Transverse colon (tissue), 3 donors: ENCODE measurements around the gene TBC1D9.

ENCODE experiments used
- POLR2A ChIP-seq: fragments of 450-650 bp; IDR thresholded peaks from one replicate; pipeline ENCODE4 v1.6.1; 2016; ENCODE audit warnings: antibody characterized with exemption, mild to moderate bottlenecking, moderate library complexity
- TF ChIP-seq, protein P1 (sequence below), 5 experiments: fragments of 200-600 bp in 3 of 5; fragments of 450-650 bp in 2 of 5; sonication (generic) in 3 of 5; IDR thresholded peaks; 1 replicate in 2 of 5; 2 replicates in 3 of 5; pipeline ENCODE4 v1.5.1; 2016 to 2017; ENCODE audit warnings: antibody characterized with exemption in 5 of 5, inconsistent platforms in 3 of 5, mild to moderate bottlenecking in 2 of 5, moderate library complexity in 1 of 5

GRCh38 chr4:140756319-140757231 lies at the start of gene TBC1D9:
- TF ChIP-seq POLR2A: peak; percentile 84
- TF ChIP-seq, protein P1, sequence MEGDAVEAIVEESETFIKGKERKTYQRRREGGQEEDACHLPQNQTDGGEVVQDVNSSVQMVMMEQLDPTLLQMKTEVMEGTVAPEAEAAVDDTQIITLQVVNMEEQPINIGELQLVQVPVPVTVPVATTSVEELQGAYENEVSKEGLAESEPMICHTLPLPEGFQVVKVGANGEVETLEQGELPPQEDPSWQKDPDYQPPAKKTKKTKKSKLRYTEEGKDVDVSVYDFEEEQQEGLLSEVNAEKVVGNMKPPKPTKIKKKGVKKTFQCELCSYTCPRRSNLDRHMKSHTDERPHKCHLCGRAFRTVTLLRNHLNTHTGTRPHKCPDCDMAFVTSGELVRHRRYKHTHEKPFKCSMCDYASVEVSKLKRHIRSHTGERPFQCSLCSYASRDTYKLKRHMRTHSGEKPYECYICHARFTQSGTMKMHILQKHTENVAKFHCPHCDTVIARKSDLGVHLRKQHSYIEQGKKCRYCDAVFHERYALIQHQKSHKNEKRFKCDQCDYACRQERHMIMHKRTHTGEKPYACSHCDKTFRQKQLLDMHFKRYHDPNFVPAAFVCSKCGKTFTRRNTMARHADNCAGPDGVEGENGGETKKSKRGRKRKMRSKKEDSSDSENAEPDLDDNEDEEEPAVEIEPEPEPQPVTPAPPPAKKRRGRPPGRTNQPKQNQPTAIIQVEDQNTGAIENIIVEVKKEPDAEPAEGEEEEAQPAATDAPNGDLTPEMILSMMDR (IDR thresholded peaks at IDR 0.05): peak in 3 of 5 experiments; percentile 7 to 56 (median 44)
